Endothelial cell of umbilical vein (primary cell): Measurements from ENCODE around the gene PTPRD. TPM values are rescaled to one million over a fixed set of nuclear protein-coding genes. Genes with fewer than 3 reads are reported as not detected.

ENCODE experiments used
- BruUV-seq: library from RNA; stranded (reverse); fragments of 400-500 nt; replicated peaks from 2 replicates; lab custom pipeline; 2021; lab: Mats Ljungman, UMichigan
- CTCF ChIA-PET: fragments of 300-600, 350-600 bp; sonication (Branson Sonifier 250); formaldehyde crosslinking; loops from one replicate; lab custom pipeline; 2021; ENCODE audit warnings: antibody characterized with exemption, inconsistent platforms; lab: Charles Lee
- POLR2A ChIA-PET: fragments of 300-600, 350-600 bp; sonication (Branson Sonifier 250); formaldehyde crosslinking; loops from one replicate; lab custom pipeline; 2021; ENCODE audit warnings: antibody characterized with exemption, inconsistent platforms; lab: Charles Lee
- DNase-seq: peaks from one replicate; pipeline ENCODE4 v3.0.0-alpha.2; 2011; ENCODE audit warnings: low read depth, low spot score
- FAIRE-seq: peaks from 2 replicates; lab custom pipeline; 2011; peaks lifted over from hg19 to GRCh38; lab: Jason Lieb, UNC
- H2AFZ ChIP-seq: 2 replicates; pipeline ENCODE4 v1.6.0; 2012; ENCODE audit warnings: low read depth, low read length, control low read depth, inconsistent platforms
- H3K27ac ChIP-seq: 2 replicates; pipeline ENCODE4 v1.5.1; 2011; ENCODE audit warnings: low read depth, mild to moderate bottlenecking, control low read depth, low read length, moderate library complexity; ENCODE audit not compliant: insufficient read depth
- H3K27me3 ChIP-seq, 2 experiments: 2 replicates each; pipeline versions ENCODE4 v1.6.0 to v1.6.1; 2011; ENCODE audit warnings: low read length in 2 of 2, mixed read lengths in 1 of 2; ENCODE audit not compliant: control insufficient read depth in 2 of 2, insufficient read depth in 2 of 2
- H3K36me3 ChIP-seq, 2 experiments: 2 replicates in 1 of 2; 3 replicates in 1 of 2; pipeline ENCODE4 v1.5.1; 2011; ENCODE audit warnings: low read length in 2 of 2, mild to moderate bottlenecking in 1 of 2, moderate library complexity in 1 of 2; ENCODE audit not compliant: control insufficient read depth in 2 of 2, insufficient read depth in 2 of 2; ENCODE audit errors: extremely low read depth in 1 of 2
- H3K4me1 ChIP-seq: 3 replicates; pipeline ENCODE4 v1.5.1; 2011; ENCODE audit warnings: mild to moderate bottlenecking, low read length; ENCODE audit not compliant: control insufficient read depth, insufficient read depth; ENCODE audit errors: extremely low read depth
- H3K4me2 ChIP-seq: 2 replicates; pipeline ENCODE4 v1.6.1; 2011; ENCODE audit warnings: low read length, control low read depth, mixed read lengths; ENCODE audit not compliant: insufficient read depth
- H3K4me3 ChIP-seq, 3 experiments: fragments of 200-600 bp in 1 of 3; sonication (generic), shearing (Covaris generic) in 1 of 3; replicated peaks in 1 of 3; 2 replicates each; pipeline ENCODE4 v1.5.1; 2011 to 2016; ENCODE audit warnings: control low read depth in 3 of 3, low read length in 3 of 3, mild to moderate bottlenecking in 2 of 3, inconsistent platforms in 1 of 3, low read depth in 1 of 3, moderate library complexity in 1 of 3; ENCODE audit not compliant: insufficient read depth in 1 of 3
- H3K79me2 ChIP-seq: 2 replicates; pipeline ENCODE4 v1.6.0; 2012; ENCODE audit warnings: low read length, inconsistent platforms; ENCODE audit not compliant: control insufficient read depth, insufficient read depth
- H3K9ac ChIP-seq: replicated peaks from 2 replicates; pipeline ENCODE3; 2011; ENCODE audit warnings: low read length, control low read depth; ENCODE audit not compliant: insufficient read depth; ENCODE audit errors: extremely low read depth
- H3K9me1 ChIP-seq: replicated peaks from 3 replicates; pipeline ENCODE4 v1.6.0; 2011; ENCODE audit warnings: mild to moderate bottlenecking, low read length; ENCODE audit not compliant: control insufficient read depth, insufficient read depth; ENCODE audit errors: extremely low read depth
- H3K9me3 ChIP-seq: replicated peaks from 2 replicates; pipeline ENCODE4 v1.5.1; 2012; ENCODE audit warnings: low read length, inconsistent platforms; ENCODE audit not compliant: control insufficient read depth, insufficient read depth
- H4K20me1 ChIP-seq: replicated peaks from 2 replicates; pipeline ENCODE3; 2011; ENCODE audit warnings: mild to moderate bottlenecking, low read length; ENCODE audit not compliant: control insufficient read depth, insufficient read depth; ENCODE audit errors: extremely low read depth
- EZH2 ChIP-seq: IDR thresholded peaks from 2 replicates; pipeline ENCODE4 v1.6.1; 2012; ENCODE audit warnings: borderline replicate concordance, low read depth, mild to moderate bottlenecking, moderate library complexity, low read length, inconsistent platforms; ENCODE audit not compliant: severe bottlenecking
- FOS ChIP-seq: IDR thresholded peaks from 2 replicates; pipeline ENCODE4 v1.6.1; 2011; ENCODE audit warnings: mild to moderate bottlenecking, low read length, moderate library complexity, borderline replicate concordance; ENCODE audit not compliant: insufficient read depth
- GATA2 ChIP-seq: IDR thresholded peaks from 2 replicates; pipeline ENCODE4 v1.7.0; 2011; ENCODE audit warnings: low read depth, mild to moderate bottlenecking, moderate library complexity, mixed read lengths, low read length; ENCODE audit not compliant: insufficient read length, insufficient read depth
- JUN ChIP-seq: IDR thresholded peaks from 2 replicates; pipeline ENCODE4 v1.6.1; 2011; ENCODE audit warnings: borderline replicate concordance, low read depth; ENCODE audit not compliant: insufficient read length, insufficient read depth
- MYC ChIP-seq: IDR thresholded peaks from one replicate; pipeline ENCODE4 v1.6.1; 2011; ENCODE audit warnings: mild to moderate bottlenecking, low read depth, low read length
- POLR2A ChIP-seq: IDR thresholded peaks from 2 replicates; pipeline ENCODE4 v1.6.1; 2012; ENCODE audit warnings: low read depth, mild to moderate bottlenecking, control low read depth, low read length
- dilution Hi-C: fragments of 300-500 bp; cut with MboI; formaldehyde crosslinking; loops from one replicate; pipeline ENCODE4 v1.15.0; 2019; ENCODE audit warnings: low sequenced_read_pairs; ENCODE audit not compliant: extremely low pct_ligation_motif_present
- intact Hi-C: fragments of 100-400 bp; cut with micrococcal nuclease; formaldehyde crosslinking; loops from one replicate; pipeline ENCODE4 v1.10.0; 2022
- polyA plus RNA-seq, 4 experiments: library from polyadenylated mRNA; depleted of rRNA in 3 of 4; stranded (reverse) in 3 of 4; unstranded in 1 of 4; fragments of >200 nt; gene quantifications; 2 replicates each; pipeline versions ENCODE4 v1.2.1 to v1.2.3, GENCODE V29; 2011 to 2012; ENCODE audit warnings: missing spikeins in 1 of 4
- total RNA-seq: library from RNA; stranded (reverse); gene quantifications from 2 replicates; pipeline ENCODE4 v1.2.3, GENCODE V29; 2021
- TF ChIP-seq, protein P1 (sequence below), 2 donors: IDR thresholded peaks; 1 replicate in 1 of 2; 2 replicates in 1 of 2; pipeline ENCODE4 v1.5.1; 2011; ENCODE audit warnings: low read length in 2 of 2, mild to moderate bottlenecking in 2 of 2, moderate library complexity in 2 of 2, control low read depth in 1 of 2, inconsistent platforms in 1 of 2, low read depth in 1 of 2; ENCODE audit not compliant: insufficient read depth in 1 of 2; ENCODE audit errors: extremely low read depth in 1 of 2
- TF ChIP-seq, protein P2 (sequence below): IDR thresholded peaks from 2 replicates; pipeline ENCODE4 v1.6.1; 2011; ENCODE audit not compliant: insufficient read depth, insufficient read length

Gene PTPRD
- total and polyA plus RNA-seq, 2 donors (not counting 3 experiments of a cell fraction or from before 2014, with no cell fraction given): 5.5 to 5.7 TPM

DNA sequence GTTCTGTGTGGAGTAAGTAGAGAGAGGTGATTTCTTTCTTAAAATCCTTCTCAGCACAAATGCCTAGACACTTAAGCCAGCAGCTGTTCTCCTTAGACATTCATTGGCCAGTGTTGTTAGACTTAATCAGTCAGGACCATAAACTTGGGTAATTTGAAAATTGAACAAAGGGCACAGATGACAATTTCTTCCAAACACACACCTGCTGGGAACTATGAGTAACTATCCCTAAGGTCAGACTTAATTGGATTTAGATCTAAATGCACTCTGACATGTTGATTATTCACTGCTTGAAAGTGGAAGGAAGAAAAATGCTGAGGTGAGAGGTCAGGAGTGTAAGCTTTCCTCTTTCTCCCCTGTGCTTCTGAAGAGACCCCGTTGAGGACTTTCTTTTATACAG is 1729.5 kb downstream of the PTPRD start:
- Histone ChIP-seq H3K4me3 (no peak overlapping the region), H4K20me1 (no peaks in the 10 kb centered on the region), H3K27ac (no peak overlapping the region), H3K27me3 (no peaks in the 10 kb centered on the region), H2AFZ (no peak overlapping the region), H3K9me3 (no peaks in the 10 kb centered on the region), H3K36me3 (no peaks in the 10 kb centered on the region), H3K79me2 (no peaks in the 10 kb centered on the region), H3K9me1 (no peaks in the 10 kb centered on the region), H3K9ac (no peak overlapping the region), H3K4me1 (no peaks in the 10 kb centered on the region), H3K4me2 (no peak overlapping the region)
- DNase-seq: no peak
- no TSS peak for BruUV-seq
- ChIA-PET CTCF (no interaction called here), POLR2A (no interaction called here)
- TF ChIP-seq, protein P1, sequence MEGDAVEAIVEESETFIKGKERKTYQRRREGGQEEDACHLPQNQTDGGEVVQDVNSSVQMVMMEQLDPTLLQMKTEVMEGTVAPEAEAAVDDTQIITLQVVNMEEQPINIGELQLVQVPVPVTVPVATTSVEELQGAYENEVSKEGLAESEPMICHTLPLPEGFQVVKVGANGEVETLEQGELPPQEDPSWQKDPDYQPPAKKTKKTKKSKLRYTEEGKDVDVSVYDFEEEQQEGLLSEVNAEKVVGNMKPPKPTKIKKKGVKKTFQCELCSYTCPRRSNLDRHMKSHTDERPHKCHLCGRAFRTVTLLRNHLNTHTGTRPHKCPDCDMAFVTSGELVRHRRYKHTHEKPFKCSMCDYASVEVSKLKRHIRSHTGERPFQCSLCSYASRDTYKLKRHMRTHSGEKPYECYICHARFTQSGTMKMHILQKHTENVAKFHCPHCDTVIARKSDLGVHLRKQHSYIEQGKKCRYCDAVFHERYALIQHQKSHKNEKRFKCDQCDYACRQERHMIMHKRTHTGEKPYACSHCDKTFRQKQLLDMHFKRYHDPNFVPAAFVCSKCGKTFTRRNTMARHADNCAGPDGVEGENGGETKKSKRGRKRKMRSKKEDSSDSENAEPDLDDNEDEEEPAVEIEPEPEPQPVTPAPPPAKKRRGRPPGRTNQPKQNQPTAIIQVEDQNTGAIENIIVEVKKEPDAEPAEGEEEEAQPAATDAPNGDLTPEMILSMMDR (IDR thresholded peaks at IDR 0.05; ENCODE audit: extremely low read depth in 1 of 2, insufficient read depth in 1 of 2, low read depth in 1 of 2, low read length in 2 of 2): no peak
- TF ChIP-seq MYC (no peak), EZH2 (no peak), POLR2A (no peak), JUN (no peak), FOS (no peak), GATA2 (no peak)
- TF ChIP-seq, protein P2, sequence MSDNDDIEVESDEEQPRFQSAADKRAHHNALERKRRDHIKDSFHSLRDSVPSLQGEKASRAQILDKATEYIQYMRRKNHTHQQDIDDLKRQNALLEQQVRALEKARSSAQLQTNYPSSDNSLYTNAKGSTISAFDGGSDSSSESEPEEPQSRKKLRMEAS: no peak
- intact Hi-C loops: no loop called here
- dilution Hi-C loops: no loop called here
- FAIRE-seq: no peak
